ENCODE data around the gene WDR91.
A peak's percentile ranks its signal among the peaks of the same experiment; 100 is the strongest.
"Not testable (repeated sequence)": the region's sequence is repeated elsewhere in the genome, so short reads cannot be mapped to it uniquely, and the experiment has no call there.

Gene WDR91

GRCh38 chr7:135211179-135211945 is at the start of gene WDR91:
Gene WDR91 (minus strand): TSS chr7:135211526. CDS start chr7:135211502, 24 bp downstream.
- DNase-seq (ENCODE audit: low read depth) = peak; percentile 95

DNA sequence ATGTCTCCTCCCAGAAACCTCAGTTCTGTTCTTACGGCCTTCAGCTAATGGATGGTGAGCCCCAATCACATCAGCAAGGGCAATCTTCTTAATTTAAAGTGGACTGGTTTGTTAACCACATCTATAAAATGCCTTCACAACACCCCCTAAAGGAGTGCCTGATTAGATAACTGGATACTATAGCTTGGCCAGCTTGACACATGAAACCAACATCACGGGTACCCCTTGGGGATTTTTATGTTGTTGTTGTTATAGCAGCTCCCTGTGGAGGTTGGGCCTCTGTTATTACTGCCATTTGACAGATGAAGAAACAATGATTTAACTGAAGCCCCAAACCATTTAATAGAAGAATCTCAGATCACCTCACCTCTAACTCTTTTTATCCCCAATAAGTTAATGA is 49.1 kb upstream of the WDR91 start:
- DNase-seq (ENCODE audit: low read depth) = no peak

DNA sequence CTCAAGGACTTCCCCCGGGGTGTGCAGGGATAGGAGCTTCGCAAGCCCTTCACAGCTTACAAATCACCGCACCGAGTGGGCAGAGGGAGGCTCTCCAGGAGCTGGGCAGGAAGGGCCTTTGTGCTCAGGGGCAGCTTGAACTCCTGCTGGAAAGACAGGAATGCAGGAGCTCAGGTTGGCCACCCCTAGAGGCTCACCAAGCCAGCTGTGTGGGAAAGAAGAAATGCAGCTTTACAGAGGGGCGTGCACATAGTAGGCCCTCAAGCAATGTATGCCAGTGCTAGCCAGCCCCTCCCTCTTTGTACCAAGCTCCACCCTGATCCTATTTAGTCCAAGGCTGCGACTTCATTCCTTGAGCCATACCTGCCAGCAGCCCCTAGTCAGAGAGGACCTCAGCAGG is 48.4 kb upstream of the WDR91 start:
- DNase-seq (ENCODE audit: low read depth) = no peak

DNA sequence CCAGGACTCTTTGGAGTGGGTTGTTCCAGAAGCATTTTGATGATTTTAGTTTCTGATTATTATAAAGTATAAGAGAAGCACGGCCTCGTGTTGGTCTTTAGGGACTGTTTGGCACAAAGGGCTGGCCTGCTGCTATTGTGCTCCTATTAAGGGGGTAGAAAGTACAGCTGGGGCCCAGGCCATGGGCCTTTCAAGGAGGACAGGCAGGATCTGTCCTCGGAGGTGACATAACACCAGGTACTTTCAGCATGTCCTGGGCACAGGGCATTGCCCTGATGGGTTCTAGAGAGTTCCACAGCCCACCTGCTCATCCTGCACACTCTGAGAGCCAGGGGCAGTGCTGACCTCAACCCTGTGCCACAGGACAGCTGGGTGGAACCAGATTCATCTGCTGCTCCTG is 47.3 kb upstream of the WDR91 start:
- DNase-seq (ENCODE audit: low read depth) = no peak

- DNase-seq (ENCODE audit: low read depth) = no peak
Measured at GRCh38 chr7:135257790-135258189, 46.5 kb upstream of the WDR91 start.

- DNase-seq (ENCODE audit: low read depth) = no peak
Measured at GRCh38 chr7:135253851-135254771, 42.8 kb upstream of the WDR91 start.

- no peak for DNase-seq (ENCODE audit: low read depth)
Measured at GRCh38 chr7:135251496-135252391, 40.4 kb upstream of the WDR91 start.

DNA sequence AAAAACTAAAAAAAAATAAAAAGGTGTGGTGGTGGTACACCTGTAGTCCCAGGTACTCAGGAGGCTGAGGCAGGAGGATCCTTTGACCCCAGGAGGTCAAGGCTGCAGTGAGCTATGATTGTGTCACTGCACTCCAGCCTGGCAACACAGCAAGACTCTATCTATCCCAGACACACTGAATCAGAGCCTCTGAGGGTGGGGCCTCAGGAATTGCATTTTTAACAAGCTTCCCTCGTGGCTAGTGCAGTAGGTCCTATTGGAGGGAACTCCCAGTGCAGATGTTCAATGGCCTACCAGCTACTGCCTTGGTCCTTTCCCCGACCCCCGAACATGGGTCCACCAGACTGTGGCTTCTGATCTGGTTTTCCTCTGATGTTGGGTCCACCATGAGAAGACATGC is 37.2 kb upstream of the WDR91 start:
- no peak for DNase-seq (ENCODE audit: low read depth)

DNA sequence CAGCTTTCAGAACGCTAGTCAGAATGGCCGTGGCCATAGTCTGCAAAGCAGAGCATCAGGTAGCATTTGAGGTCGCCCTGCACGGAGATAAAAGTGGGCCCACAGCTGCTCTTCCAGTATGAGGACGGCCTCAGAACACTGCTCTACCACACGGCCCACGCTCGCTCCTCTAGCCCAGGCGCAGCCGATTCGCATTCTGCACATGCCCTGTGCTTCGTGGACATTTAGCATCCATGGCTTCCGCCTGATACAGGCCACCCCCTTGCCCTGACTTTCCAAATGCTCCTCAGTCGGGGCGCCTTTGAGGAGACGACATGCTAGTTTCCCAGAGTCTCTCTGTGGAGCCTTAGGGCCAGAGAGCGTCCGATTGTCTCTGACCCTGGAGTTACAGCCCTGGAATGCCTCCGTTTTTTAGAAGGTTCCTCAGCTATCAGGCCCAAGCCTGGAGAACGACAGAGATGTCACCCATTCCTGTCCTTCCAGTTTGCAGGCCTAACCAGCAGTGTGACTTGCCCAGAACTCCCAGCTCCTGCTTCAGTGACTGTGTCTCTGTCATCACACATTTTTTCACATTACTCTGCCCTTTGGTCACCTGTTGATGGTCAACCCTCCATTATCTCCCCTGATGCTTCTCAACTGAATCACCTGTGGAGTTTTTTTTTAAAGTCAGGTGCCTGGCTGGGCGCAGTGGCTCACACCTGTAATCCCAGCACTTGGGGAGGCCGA is 36.6 kb upstream of the WDR91 start:
- no peak for DNase-seq (ENCODE audit: low read depth)

DNA sequence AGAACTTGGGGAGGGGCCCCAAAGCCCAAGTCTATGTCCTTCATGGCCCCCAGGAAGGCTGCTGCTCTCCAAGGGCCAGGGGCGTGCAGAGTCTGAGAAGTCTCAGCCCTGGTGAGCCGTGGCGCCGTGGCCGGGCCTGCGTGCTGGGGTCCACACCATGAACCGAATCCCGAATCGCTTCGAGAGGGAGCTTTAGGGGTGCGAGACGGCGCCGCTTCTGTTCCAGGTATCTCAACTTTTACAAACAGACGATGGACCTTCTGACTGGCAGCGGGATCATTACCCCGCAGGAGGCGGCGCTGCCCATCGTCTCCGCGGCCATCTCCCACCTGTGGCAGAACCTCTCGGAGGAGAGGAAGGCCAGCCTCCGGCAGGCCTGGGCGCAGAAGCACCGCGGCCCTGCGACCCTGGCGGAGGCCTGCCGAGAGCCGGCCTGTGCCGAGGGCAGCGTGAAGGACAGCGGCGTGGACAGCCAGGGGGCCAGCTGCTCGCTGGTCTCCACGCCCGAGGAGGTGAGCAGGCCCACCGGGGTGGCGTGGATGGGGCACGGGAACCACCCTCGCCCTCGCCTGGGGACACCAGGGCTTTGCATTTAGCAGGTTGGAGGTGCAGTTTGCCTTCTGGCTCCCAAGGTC is 35.0 kb upstream of the WDR91 start:
- DNase-seq (ENCODE audit: low read depth) = no peak

DNA sequence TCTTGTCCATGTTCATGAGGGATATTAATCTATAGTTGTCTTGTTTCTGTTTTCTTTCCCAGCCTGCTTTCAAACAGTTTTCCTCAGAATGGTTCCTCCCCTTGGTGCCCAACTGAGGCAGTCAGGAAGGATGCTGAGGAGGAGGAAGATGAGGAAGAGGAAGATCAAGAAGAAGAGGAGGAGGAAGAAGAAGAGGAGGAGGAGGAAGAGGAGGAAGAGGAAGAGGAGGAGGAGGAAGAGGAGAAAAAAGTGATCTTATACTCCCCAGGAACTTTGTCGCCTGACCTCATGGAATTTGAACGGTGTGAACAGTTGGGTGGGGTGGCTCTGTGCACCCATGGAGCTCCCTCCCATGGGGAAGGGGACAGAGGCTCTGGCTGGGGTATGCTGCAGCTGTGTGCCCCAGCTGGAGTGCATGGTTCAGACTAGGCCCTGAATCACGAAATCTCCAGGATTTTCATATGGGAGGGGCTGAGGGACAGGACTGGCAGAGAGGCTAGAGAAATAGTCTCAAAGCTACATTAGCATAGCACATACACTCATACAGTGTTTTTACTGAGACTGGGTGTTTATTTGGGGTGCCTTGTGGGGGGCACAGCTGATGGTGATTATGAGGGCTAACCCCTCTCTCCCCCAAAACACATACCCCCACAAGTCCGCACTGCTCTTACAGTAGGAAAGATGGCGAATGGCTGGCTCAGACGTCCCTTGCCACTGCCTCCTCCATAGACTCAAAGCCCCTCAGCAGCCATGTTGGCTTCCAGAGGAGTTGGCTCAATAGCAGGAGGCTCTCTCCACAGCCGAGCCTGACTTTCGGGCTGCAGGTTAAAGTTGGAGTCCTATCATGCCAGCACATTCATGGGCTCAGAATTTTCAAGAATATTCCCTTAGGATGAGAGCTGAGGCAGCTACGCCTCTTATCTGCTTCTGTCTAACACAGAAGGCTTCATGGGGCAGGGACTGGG is 34.2 kb upstream of the WDR91 start:
- DNase-seq (ENCODE audit: low read depth) = no peak

- no peak for DNase-seq (ENCODE audit: low read depth)
Measured at GRCh38 chr7:135242096-135242684, 30.9 kb upstream of the WDR91 start.

DNA sequence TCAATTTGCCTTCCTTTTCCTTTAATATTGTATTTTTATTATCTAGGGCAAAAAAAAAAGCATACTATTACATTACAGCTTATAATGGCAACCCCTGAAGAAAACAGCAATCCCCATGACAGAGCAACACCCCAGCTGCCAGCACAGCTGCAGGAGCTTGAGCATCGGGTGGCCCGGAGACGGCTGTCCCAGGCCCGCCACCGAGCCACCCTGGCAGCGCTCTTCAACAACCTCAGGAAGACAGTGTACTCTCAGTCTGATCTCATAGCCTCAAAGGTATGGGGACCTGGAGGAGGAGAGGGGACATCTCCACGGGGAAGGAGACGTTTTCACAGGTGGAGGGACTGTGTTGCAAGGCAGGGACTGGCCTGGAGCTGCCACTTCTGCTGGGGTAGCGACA is 29.1 kb upstream of the WDR91 start:
- no peak for DNase-seq (ENCODE audit: low read depth)

DNA sequence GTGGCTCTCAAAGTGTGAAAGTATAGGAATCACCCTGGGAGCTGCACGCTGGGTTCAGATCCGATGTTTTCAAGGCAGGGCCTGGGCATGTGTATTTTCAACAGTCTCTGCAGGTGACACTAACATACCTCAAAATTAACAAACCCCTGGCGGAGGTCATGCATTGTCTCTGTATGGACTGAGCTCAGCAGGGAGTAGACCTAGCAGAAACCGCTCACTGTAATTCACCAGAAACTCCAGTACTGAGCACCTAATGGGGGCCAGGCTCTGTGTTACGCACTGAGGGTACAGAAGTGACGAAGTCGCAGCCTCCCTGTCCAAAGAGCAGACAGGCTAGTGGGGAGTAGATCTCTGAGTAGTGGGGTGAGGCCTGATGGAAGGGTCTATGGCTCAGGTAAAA is 27.9 kb upstream of the WDR91 start:
- DNase-seq (ENCODE audit: low read depth) = no peak

DNA sequence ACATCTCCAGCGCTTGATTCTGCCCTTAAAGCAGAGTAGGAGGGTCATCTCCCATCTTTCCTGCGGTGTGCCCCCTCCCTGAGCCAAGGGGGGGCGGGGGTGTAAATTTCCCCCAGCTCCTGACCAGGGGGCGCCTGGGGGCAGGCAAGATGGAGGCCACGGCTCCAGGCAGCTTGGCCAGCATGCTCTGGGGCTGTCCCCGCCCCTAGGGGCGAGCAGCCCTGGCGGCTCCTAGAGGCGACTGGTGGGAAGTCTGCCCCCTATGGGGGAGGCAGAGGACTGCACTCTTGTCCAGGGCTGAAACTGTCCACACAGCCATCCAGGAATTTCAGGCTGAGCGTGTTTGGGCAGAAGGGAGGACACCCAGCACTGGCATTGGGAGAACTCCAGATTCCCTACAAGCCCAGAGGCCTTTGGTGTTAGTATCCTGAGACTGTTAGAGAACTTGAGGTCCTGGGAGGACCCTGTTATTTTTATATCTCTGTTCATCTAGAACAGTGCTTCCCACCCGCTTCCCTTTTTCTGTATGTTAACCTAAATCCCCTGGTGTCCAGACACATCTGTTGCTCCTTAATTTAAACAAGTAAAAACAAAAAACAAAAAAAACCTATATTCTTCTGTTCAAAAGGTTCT is 26.9 kb upstream of the WDR91 start:
- no peak for DNase-seq (ENCODE audit: low read depth)

DNA sequence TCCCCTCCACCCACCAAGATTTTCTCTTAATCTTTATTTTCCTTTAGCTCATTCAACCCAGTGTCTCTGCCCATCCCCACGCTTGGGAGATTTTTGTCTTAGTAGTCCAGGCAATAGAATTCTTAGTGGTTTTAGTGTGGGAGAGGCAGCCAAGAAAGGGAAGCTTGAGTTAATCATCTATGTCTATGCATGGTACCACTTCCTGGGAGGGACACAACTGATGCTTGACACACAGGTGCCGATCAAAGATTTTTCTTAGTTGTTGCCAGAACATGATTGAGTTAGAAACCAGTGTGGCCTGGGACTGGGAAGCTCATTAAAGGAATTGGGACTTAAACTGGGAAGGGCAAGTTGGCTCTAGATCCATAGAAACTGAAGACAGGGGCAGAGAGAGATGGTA is 25.4 kb upstream of the WDR91 start:
- no peak for DNase-seq (ENCODE audit: low read depth)

- DNase-seq (ENCODE audit: low read depth) = no peak
Measured at GRCh38 chr7:135235841-135236240, 24.5 kb upstream of the WDR91 start.

GRCh38 chr7:135234727-135235126 is 23.4 kb upstream of the WDR91 start:
- DNase-seq (ENCODE audit: low read depth) = no peak

- DNase-seq (ENCODE audit: low read depth) = not testable (repeated sequence)
Measured at GRCh38 chr7:135234095-135234494, 22.8 kb upstream of the WDR91 start.
